ENCODE data around the gene GDF10.

GDF10 gene

DNA sequence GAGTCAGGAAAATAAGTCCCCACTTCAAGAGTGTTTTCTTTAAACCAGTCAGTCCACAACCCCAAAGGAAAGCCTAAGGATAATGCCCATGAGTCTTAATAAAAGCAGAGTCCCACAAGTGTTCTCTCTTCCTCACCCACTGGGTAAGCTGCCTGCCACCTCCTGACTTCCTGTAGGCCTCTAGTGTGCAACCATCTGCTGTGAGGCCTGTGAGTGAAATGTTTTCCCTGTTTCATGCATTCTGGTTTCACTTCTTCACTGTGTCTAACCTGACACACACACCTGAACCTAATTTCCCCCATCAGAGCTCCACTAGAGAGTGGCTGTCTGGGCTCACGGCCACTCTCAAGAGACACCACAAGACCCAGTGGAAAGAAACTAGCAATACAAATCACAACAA, 38.9 kb upstream of the GDF10 start:
- Mint-ChIP-seq H3K27ac (peak overlapping the region; percentile 97), H3K9me3 (peaks cover 10% of the 10 kb centered on the region), H3K36me3 (ENCODE audit: low read depth) (peaks cover 8% of the 10 kb centered on the region), H3K4me3 (peak overlapping the region; percentile 49), H3K27me3 (no peaks in the 10 kb centered on the region), H3K4me1 (ENCODE audit: low read depth) (peaks cover 96% of the 10 kb centered on the region)

DNA sequence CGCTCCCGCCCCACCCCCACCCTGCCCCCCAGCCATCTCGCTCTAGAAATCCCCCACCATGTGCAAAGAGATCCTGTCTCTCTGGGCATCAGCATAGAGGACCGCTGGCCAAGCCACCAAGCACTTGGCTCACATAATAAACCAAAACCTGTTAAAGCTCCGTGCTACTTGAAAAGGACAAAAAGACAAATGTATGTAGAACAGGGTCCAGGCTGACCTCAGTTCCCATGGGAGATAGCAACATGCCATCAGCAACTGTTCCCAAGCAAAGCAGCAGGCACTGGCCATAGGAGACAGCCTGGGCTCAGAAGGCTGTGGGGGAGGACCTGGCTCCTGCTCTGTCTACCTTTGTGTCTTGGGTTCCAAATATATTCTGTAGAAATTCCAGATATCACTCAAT, 38.4 kb upstream of the GDF10 start:
- peaks cover 10% of the 10 kb centered on the region for H3K9me3 Mint-ChIP-seq
- no peak overlapping the region for H3K4me3 Mint-ChIP-seq
- H3K27ac Mint-ChIP-seq = peak overlapping the region; percentile 97
- H3K27me3 Mint-ChIP-seq = no peaks in the 10 kb centered on the region
- peaks cover 8% of the 10 kb centered on the region for H3K36me3 Mint-ChIP-seq (ENCODE audit: low read depth)
- peaks cover 96% of the 10 kb centered on the region for H3K4me1 Mint-ChIP-seq (ENCODE audit: low read depth)

DNA sequence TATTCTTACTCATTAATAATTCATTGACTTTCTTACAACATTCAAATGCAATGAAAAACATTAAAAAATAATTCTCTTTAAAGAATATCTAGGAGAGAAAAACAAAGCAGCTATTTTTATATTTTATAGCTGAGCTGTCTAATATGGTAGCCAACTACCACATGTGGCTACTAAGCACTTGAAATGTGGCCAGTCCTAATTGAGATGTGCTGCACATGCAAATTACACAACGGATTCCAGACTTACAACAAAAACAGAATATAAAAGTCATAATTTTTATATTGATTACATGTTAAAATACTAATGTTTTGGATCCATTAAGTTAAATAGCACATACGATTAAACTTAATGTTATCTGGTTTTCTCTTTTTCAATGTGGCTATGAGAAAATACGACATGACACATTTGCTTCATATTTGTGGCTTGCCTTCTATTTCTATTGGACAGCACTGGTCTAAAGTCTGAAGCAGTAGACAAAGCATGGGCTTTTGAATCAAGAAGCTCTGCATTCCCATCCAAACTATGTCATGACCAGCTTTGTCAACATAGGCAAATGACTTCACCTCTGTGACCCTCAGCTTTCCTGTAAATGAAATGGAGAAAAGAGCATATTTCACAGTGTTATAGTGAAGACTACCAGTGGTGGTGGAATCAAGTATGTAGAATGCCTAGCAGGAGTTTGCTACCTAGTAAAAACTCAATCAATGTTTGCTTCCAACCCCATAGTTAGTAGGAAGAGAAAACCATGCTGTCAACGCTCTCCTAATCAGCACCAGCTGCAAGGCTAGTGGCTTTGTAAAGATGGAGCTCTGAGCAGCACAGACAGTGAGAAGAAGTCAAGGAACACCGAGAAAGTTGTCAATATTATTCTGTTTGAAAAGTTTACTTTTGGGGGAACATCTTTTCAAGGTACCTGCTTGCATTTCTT, 37.1 kb upstream of the GDF10 start:
- peaks cover 10% of the 10 kb centered on the region for H3K9me3 Mint-ChIP-seq
- H3K4me1 Mint-ChIP-seq (ENCODE audit: low read depth) = peaks cover 91% of the 10 kb centered on the region
- peaks cover 8% of the 10 kb centered on the region for H3K36me3 Mint-ChIP-seq (ENCODE audit: low read depth)
- no peaks in the 10 kb centered on the region for H3K27me3 Mint-ChIP-seq
- H3K27ac Mint-ChIP-seq = peak overlapping the region; percentile 32
- no peak overlapping the region for H3K4me3 Mint-ChIP-seq

DNA sequence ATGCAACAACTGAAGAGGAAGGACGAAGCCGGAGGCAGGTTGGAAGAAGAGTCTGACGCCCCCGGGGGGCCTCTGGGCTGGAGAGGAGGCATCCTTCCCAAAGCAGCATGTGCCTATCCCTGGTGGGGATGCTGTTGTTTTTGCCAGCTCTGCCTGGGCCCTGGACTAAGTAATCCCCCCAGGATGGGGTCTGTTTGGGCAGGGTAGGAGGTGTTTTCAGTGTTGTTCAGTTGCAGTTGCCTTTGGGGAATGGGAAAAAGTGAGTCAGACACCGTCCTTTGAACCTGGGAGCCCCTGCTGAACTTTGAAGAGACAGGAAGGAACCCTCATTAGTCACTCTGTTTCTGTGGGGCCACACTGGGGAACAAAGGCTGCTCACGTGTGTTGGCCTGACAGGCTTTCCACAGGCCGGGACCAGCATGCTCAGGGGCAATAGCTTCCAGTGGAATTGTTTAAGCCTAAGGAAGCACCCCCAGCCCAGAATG, 35.2 kb upstream of the GDF10 start:
- Mint-ChIP-seq H3K27me3 (no peaks in the 10 kb centered on the region), H3K4me3 (peak overlapping the region; percentile 41), H3K36me3 (ENCODE audit: low read depth) (peaks cover 8% of the 10 kb centered on the region), H3K4me1 (ENCODE audit: low read depth) (peaks cover 83% of the 10 kb centered on the region), H3K27ac (peak overlapping the region; percentile 93), H3K9me3 (peaks cover 10% of the 10 kb centered on the region)

DNA sequence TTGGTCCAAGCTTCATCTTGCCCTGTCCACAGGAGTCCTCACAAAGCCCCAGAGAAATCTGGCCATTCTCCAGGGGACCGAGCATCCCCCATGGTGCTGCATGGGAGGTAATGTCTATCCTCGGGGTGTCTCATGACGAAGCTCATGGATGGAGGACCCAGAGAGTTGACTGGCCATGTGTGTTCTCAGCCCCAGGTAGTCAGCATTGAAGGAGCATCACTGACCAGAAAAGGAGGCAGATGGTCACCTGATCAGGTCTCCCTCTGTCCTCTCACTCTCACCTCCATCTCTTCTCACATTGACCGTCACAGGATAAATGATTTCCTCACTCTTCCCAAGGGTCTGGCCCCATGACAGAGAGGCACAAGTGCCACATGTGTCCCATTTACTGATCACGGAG, 33.4 kb upstream of the GDF10 start:
- Mint-ChIP-seq H3K27ac (no peak overlapping the region), H3K27me3 (no peaks in the 10 kb centered on the region), H3K4me3 (no peak overlapping the region), H3K4me1 (ENCODE audit: low read depth) (peaks cover 76% of the 10 kb centered on the region), H3K9me3 (peaks cover 10% of the 10 kb centered on the region), H3K36me3 (ENCODE audit: low read depth) (peaks cover 8% of the 10 kb centered on the region)

DNA sequence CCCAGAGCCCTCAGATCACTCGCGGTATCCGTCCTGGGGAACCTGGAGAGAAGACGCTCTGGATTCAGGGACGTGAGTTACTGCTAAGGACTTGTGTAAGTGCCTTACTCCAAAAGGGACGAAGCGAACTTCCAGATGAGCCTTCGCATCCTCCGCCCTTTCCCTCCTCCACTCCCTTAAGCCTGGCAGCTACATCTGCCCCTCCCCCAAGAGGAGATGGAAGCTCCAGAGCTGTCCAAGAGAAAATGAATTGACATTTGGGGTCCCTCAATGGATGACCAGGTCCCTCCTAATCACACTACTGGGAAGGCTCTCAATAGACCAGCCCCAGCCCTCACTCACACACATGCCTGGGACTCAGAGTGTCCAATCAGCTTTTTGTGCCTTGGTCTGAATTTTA, 31.3 kb upstream of the GDF10 start:
- H3K27me3 Mint-ChIP-seq = no peaks in the 10 kb centered on the region
- H3K27ac Mint-ChIP-seq = no peak overlapping the region
- no peak overlapping the region for H3K4me3 Mint-ChIP-seq
- peaks cover 8% of the 10 kb centered on the region for H3K36me3 Mint-ChIP-seq (ENCODE audit: low read depth)
- H3K9me3 Mint-ChIP-seq = peaks cover 13% of the 10 kb centered on the region
- peaks cover 60% of the 10 kb centered on the region for H3K4me1 Mint-ChIP-seq (ENCODE audit: low read depth)

- peaks cover 8% of the 10 kb centered on the region for H3K9me3 Mint-ChIP-seq
- no peak overlapping the region for H3K4me3 Mint-ChIP-seq
- H3K27me3 Mint-ChIP-seq = no peaks in the 10 kb centered on the region
- peaks cover 54% of the 10 kb centered on the region for H3K4me1 Mint-ChIP-seq (ENCODE audit: low read depth)
- H3K27ac Mint-ChIP-seq = peak overlapping the region; percentile 46
- H3K36me3 Mint-ChIP-seq (ENCODE audit: low read depth) = peaks cover 8% of the 10 kb centered on the region
Observed at GRCh38 chr10:47269294-47269693, 30.7 kb upstream of the GDF10 start.

DNA sequence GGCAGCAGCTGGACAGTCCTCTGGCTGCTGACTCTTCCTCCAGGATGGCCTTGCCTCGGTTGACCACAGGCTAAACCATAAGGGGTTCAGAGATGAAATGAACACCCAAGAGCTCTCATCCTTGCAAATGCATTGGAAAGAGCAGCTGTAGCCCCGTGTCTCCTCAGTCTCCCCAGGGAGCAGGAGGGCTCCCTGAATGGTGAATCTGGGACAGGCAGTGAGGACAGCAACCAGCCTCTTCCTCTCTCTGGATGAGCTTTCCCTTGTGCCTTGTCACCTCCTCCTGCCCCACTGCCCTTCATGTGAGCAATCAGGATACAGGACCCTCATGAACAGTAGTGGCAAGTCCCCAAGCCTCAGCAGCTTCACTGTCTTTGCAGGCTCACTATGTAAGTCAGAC, 23.9 kb upstream of the GDF10 start:
- Mint-ChIP-seq H3K27ac (no peak overlapping the region), H3K27me3 (no peaks in the 10 kb centered on the region), H3K9me3 (peaks cover 3% of the 10 kb centered on the region), H3K36me3 (ENCODE audit: low read depth) (no peaks in the 10 kb centered on the region), H3K4me1 (ENCODE audit: low read depth) (peaks cover 30% of the 10 kb centered on the region), H3K4me3 (no peak overlapping the region)

- H3K36me3 Mint-ChIP-seq (ENCODE audit: low read depth) = no peaks in the 10 kb centered on the region
- no peak overlapping the region for H3K4me3 Mint-ChIP-seq
- H3K27me3 Mint-ChIP-seq = no peaks in the 10 kb centered on the region
- H3K9me3 Mint-ChIP-seq = peaks cover 3% of the 10 kb centered on the region
- H3K4me1 Mint-ChIP-seq (ENCODE audit: low read depth) = peaks cover 24% of the 10 kb centered on the region
- no peak overlapping the region for H3K27ac Mint-ChIP-seq
Observed at GRCh38 chr10:47276576-47277351, 23.2 kb upstream of the GDF10 start.

DNA sequence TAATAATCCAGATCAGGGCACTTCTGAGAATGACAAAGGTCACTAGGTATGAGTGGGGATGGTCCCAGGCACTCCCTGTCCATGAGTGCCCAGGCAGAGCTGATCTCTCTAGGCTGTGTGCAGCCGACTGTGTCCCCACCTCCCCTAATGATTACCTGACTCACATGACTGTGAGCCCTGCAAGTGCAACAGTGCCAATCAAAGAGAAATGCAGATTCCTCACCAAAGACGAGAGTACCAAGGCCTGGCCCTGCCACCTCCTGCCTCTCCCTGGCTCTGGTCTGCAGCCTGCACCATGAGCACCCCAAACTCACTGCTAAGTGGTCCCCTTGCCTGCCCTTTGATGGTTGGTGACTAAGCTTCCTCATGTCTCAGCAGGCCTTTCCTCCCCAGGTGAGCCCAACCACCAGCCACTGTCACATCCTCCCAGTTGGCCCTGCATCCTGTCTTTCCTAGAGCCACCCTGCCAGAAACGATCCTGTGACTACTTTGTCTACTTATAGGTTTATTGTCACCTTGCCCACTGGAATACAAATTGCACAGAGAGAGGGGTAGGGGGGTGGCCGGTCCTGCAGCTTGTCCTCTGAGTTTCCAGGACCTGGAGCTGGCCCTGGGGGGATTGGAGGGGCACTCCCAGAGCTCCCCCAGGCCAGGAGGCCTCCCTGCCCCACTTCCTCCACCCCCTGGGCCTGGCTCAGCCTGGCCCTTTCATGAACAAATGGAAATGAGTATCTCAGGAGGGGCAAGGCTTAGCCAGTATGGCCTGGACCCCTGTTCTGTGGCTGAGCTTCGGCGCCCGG, 22.4 kb upstream of the GDF10 start:
- no peak overlapping the region for H3K4me3 Mint-ChIP-seq

DNA sequence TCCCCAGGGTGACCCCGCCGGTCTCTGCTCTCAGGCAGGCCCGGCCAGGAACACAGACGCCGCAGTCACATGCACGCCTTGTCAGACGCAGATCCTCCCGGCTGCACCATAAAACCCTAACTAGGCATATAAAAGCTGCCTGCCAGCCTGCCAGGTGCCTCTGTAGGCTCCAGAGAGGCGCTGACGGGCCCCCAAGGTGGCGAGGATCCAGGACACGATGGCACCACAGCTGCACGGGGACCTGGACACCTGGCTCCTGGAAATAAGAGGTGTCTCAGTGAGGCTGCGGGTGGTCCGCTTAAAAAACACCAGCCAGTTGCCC, 21.9 kb upstream of the GDF10 start:
- Mint-ChIP-seq H3K4me1 (ENCODE audit: low read depth) (peaks cover 28% of the 10 kb centered on the region), H3K27me3 (no peaks in the 10 kb centered on the region)

More for the DNA sequence above, 22.4 kb upstream of the GDF10 start:
- H3K27me3 Mint-ChIP-seq = no peaks in the 10 kb centered on the region
- H3K4me1 Mint-ChIP-seq (ENCODE audit: low read depth) = peaks cover 28% of the 10 kb centered on the region
- peak overlapping the region; percentile 45 for H3K27ac Mint-ChIP-seq
- no peaks in the 10 kb centered on the region for H3K9me3 Mint-ChIP-seq
- no peaks in the 10 kb centered on the region for H3K36me3 Mint-ChIP-seq (ENCODE audit: low read depth)

DNA sequence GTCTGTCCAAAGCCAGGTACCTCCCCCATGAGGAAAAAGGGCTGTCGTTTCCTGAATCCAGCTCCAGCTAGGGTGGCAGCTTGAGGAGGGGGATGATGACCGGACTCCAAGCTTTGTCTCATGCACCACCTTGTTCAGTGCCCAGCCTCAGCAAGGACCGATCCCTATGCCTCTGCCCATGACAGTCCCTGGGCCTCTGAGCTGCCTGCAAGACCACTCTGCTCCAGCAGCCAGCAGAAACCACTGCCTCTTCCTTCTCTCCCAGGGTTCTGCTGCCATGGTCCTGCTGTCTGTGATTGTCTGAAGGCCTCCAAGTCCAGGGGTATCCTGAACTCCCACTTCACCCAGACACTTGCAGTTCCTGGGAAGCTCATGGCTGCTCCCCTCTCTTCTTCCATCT, 21.3 kb upstream of the GDF10 start:
- Mint-ChIP-seq H3K4me1 (ENCODE audit: low read depth) (peaks cover 28% of the 10 kb centered on the region), H3K27ac (no peak overlapping the region), H3K36me3 (ENCODE audit: low read depth) (no peaks in the 10 kb centered on the region), H3K9me3 (no peaks in the 10 kb centered on the region), H3K27me3 (no peaks in the 10 kb centered on the region), H3K4me3 (no peak overlapping the region)

More for the DNA sequence above, 21.9 kb upstream of the GDF10 start:
- Mint-ChIP-seq H3K27ac (no peak overlapping the region), H3K9me3 (no peaks in the 10 kb centered on the region), H3K4me3 (no peak overlapping the region), H3K36me3 (ENCODE audit: low read depth) (no peaks in the 10 kb centered on the region)

DNA sequence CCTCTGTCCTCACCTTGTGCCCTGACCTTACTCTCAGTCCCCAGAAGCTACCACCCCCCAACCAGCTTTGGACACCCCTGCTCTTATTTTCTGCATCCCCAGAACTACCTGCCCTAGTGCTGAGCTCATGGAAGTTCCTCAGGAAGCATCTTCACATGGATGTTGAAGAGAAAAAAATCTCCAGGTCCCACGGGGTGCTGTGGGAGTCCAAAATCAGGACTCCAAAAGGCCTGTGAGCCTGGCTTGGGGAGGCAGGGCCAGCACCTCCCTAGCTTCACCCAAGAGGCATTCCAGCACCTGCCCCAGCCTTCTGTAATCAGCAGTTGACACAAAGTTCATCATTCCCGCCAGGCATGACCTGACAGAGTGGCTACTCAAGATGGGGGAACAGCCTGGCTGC, 20.7 kb upstream of the GDF10 start:
- H3K27me3 Mint-ChIP-seq = no peaks in the 10 kb centered on the region
- H3K36me3 Mint-ChIP-seq (ENCODE audit: low read depth) = no peaks in the 10 kb centered on the region
- no peak overlapping the region for H3K4me3 Mint-ChIP-seq
- H3K27ac Mint-ChIP-seq = peak overlapping the region; percentile 29
- no peaks in the 10 kb centered on the region for H3K9me3 Mint-ChIP-seq
- H3K4me1 Mint-ChIP-seq (ENCODE audit: low read depth) = peaks cover 28% of the 10 kb centered on the region

DNA sequence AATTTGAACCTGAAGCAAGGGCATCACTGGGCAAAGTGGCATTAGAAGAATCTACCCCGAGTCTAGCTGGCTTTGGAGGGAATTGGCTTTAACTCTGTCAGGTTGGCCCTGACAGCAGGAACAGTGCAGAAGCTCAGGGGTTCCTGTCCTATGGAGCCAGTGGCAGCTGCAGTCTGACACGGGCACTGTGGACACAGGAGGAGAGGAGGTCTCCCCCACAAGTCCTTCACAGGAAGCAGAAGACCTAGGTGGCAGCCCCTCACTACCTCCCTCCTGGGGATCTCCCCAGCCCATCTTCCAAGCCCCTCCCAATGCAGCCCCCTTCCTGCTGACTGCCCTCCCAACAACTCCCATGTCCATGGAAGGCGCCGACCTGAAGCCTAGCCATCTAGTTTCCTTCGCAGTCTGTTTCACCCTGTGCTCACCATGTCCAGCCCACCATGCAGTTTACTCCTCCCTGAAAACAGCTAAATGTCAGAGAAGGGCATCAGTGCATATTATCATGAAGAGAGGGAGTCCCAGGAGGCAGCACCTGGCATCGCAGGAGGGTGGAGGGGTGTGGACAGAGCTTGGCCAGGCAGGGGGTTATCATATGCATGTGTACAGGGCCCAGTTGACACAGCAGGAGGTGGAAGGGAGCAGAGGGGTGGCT, 17.9 kb upstream of the GDF10 start:
- Mint-ChIP-seq H3K36me3 (ENCODE audit: low read depth) (no peaks in the 10 kb centered on the region), H3K4me3 (no peak overlapping the region), H3K9me3 (no peaks in the 10 kb centered on the region), H3K27me3 (no peaks in the 10 kb centered on the region), H3K27ac (no peak overlapping the region), H3K4me1 (ENCODE audit: low read depth) (peaks cover 42% of the 10 kb centered on the region)
